DND-41 (cell line): ENCODE data around the gene CHD8.

Experiments
- ATAC-seq: fragments of 200-7000 bp; cut with Tn5 transposase; 3 replicates; pipeline ENCODE4 v1.9.1; 2021; ENCODE audit warnings: low read depth; ENCODE audit not compliant: insufficient read depth
- DNase-seq: peaks from one replicate; pipeline ENCODE4 v3.0.0-alpha.2; 2020
- H2AFZ ChIP-seq: 2 replicates; pipeline ENCODE4 v1.6.0; 2012; ENCODE audit warnings: low read depth, low read length
- H3K27ac ChIP-seq: 2 replicates; pipeline ENCODE4 v1.5.1; 2012; ENCODE audit warnings: low read length, inconsistent platforms
- H3K27me3 ChIP-seq: fragments of 200-600 bp; sonication (generic); 2 replicates; pipeline ENCODE4 v1.6.0; 2012; ENCODE audit warnings: low read length, mild to moderate bottlenecking, inconsistent platforms; ENCODE audit not compliant: insufficient read depth, poor library complexity
- H3K36me3 ChIP-seq: 2 replicates; pipeline ENCODE4 v1.5.1; 2012; ENCODE audit warnings: low read length, inconsistent platforms; ENCODE audit not compliant: insufficient read depth
- H3K4me1 ChIP-seq: 2 replicates; pipeline ENCODE4 v1.5.1; 2012; ENCODE audit warnings: mild to moderate bottlenecking, low read length; ENCODE audit not compliant: insufficient read depth
- H3K4me2 ChIP-seq: 2 replicates; pipeline ENCODE4 v1.6.0; 2012; ENCODE audit warnings: mild to moderate bottlenecking, moderate library complexity, low read length, inconsistent platforms; ENCODE audit not compliant: insufficient read depth
- H3K4me3 ChIP-seq, 2 experiments: fragments of 200-600 bp in 1 of 2; shearing (Covaris generic) in 1 of 2; 2 replicates each; pipeline ENCODE4 v1.5.1; 2012 to 2016; ENCODE audit warnings: inconsistent platforms in 2 of 2, low read length in 2 of 2, mild to moderate bottlenecking in 2 of 2, low read depth in 1 of 2, moderate library complexity in 1 of 2
- H3K79me2 ChIP-seq: 2 replicates; pipeline ENCODE4 v1.6.0; 2012; ENCODE audit warnings: low read length, inconsistent platforms; ENCODE audit not compliant: insufficient read depth
- H3K9ac ChIP-seq: 2 replicates; pipeline ENCODE4 v1.6.0; 2012; ENCODE audit warnings: low read depth, mild to moderate bottlenecking, inconsistent platforms, low read length, moderate library complexity
- H3K9me3 ChIP-seq: 2 replicates; pipeline ENCODE4 v1.5.1; 2012; ENCODE audit warnings: low read length, moderate library complexity, mild to moderate bottlenecking, inconsistent platforms; ENCODE audit not compliant: insufficient read depth, severe bottlenecking
- H4K20me1 ChIP-seq: 2 replicates; pipeline ENCODE4 v1.6.0; 2012; ENCODE audit warnings: low read length; ENCODE audit not compliant: insufficient read depth
- CTCF ChIP-seq: IDR thresholded peaks from 2 replicates; pipeline ENCODE4 v1.5.1; 2012; ENCODE audit warnings: borderline replicate concordance, low read length, moderate library complexity, mild to moderate bottlenecking; ENCODE audit not compliant: poor library complexity, severe bottlenecking; ENCODE audit errors: extremely low read depth
- EZH2 ChIP-seq: IDR thresholded peaks from 3 replicates; pipeline ENCODE4 v1.6.1; 2012; ENCODE audit warnings: borderline replicate concordance, low read depth, mild to moderate bottlenecking, moderate library complexity, low read length, inconsistent platforms; ENCODE audit not compliant: severe bottlenecking

Gene CHD8

GRCh38 chr14:21356511-21356910, 99.4 kb downstream of the CHD8 start:
- Histone ChIP-seq H2AFZ (no peak overlapping the region), H4K20me1 (no peaks in the 10 kb centered on the region), H3K79me2 (no peaks in the 10 kb centered on the region), H3K4me1 (no peaks in the 10 kb centered on the region), H3K9ac (no peak overlapping the region), H3K9me3 (no peaks in the 10 kb centered on the region), H3K27me3 (no peaks in the 10 kb centered on the region), H3K4me3 (no peak overlapping the region), H3K4me2 (no peak overlapping the region), H3K27ac (no peak overlapping the region), H3K36me3 (peaks cover 97% of the 10 kb centered on the region)
- TF ChIP-seq CTCF: no peak
- TF ChIP-seq EZH2: no peak
- DNase-seq (no peak), ATAC-seq (no peak)

DNA sequence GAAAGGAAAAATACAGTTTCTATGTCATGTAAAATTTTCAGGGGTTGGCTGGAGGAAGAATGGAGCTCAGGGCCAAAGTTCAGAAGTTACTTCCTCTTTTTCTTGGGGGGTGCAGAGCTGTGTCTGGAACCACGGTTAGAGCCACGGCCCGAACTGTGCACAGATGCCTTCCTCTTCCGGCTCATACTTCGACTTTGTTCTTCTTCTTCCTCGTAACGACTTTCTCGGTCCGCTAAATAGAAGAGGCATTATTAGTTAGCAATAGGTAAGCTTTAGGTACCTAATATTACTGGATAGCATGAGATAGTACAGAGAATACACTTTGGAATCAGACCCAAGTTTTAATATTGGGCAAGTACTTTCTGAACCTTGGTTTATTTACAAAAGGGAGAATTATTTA, 103.3 kb downstream of the CHD8 start:
- no peak overlapping the region for H3K4me3 ChIP-seq
- H3K79me2 ChIP-seq: no peaks in the 10 kb centered on the region
- no peaks in the 10 kb centered on the region for H3K4me1 ChIP-seq
- H3K9ac ChIP-seq: no peak overlapping the region
- ATAC-seq (no peak), DNase-seq (no peak)
- no peak overlapping the region for H2AFZ ChIP-seq
- H3K9me3 ChIP-seq: no peaks in the 10 kb centered on the region
- H3K27ac ChIP-seq: no peak overlapping the region
- H3K36me3 ChIP-seq: peaks cover 69% of the 10 kb centered on the region
- H3K27me3 ChIP-seq: no peaks in the 10 kb centered on the region
- TF ChIP-seq CTCF (no peak), EZH2 (no peak)
- no peaks in the 10 kb centered on the region for H4K20me1 ChIP-seq
- H3K4me2 ChIP-seq: no peak overlapping the region

GRCh38 chr14:21350539-21350938, 105.4 kb downstream of the CHD8 start:
- Histone ChIP-seq H4K20me1 (no peaks in the 10 kb centered on the region), H3K4me2 (no peak overlapping the region), H3K79me2 (no peaks in the 10 kb centered on the region), H3K9me3 (no peaks in the 10 kb centered on the region), H2AFZ (no peak overlapping the region), H3K27ac (no peak overlapping the region), H3K9ac (no peak overlapping the region), H3K4me1 (no peaks in the 10 kb centered on the region), H3K4me3 (no peak overlapping the region), H3K36me3 (peaks cover 49% of the 10 kb centered on the region), H3K27me3 (no peaks in the 10 kb centered on the region)
- ATAC-seq (no peak), DNase-seq (no peak)
- TF ChIP-seq EZH2: no peak
- TF ChIP-seq CTCF: no peak

- TF ChIP-seq CTCF (no peak), EZH2 (no peak)
- Histone ChIP-seq H3K9me3 (no peaks in the 10 kb centered on the region), H3K79me2 (no peaks in the 10 kb centered on the region), H3K36me3 (peaks cover 18% of the 10 kb centered on the region), H3K4me2 (no peak overlapping the region), H3K4me3 (no peak overlapping the region), H3K27me3 (no peaks in the 10 kb centered on the region), H2AFZ (no peak overlapping the region), H3K4me1 (no peaks in the 10 kb centered on the region), H4K20me1 (no peaks in the 10 kb centered on the region), H3K27ac (no peak overlapping the region), H3K9ac (no peak overlapping the region)
- no peak for ATAC-seq
- DNase-seq: no peak
Observed at GRCh38 chr14:21347201-21347600, 108.7 kb downstream of the CHD8 start.
